ENCODE measurements around the gene CD2.

CD2 gene

DNA sequence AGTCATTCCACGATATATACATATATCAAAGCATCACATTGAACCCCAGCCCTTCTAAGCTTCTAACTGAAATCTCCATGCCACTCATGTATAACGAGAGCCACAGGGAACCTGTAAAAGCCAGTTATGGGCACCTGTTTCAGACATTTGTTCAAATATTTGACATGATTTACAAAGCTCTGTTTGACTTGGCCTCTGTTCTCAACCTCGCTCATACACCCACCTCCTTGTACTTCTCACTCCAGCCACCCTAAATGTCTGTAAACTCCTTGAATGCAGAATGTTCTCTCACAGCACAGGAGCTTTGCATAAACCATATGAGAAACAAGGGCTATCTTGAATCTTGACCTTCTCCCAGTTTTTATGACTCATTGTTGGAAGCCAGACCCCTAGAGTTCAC is 36.9 kb upstream of the CD2 start:
- Histone ChIP-seq H3K36me3 (ENCODE audit: insufficient read depth, low read length) (no peaks in the 10 kb centered on the region), H2AFZ (ENCODE audit: low read length, unreplicated experiment) (no peak overlapping the region), H3K4me3 (ENCODE audit: low read depth, low read length) (no peak overlapping the region), H3K27me3 (ENCODE audit: insufficient read depth, low read length) (peaks cover 26% of the 10 kb centered on the region), H3K27ac (ENCODE audit: low read depth, low read length) (no peak overlapping the region), H3K4me1 (ENCODE audit: control insufficient read depth, insufficient read depth, low read length, unreplicated experiment) (no peaks in the 10 kb centered on the region), H3K79me2 (ENCODE audit: control insufficient read depth, insufficient read depth, low read length, unreplicated experiment) (no peaks in the 10 kb centered on the region)

DNA sequence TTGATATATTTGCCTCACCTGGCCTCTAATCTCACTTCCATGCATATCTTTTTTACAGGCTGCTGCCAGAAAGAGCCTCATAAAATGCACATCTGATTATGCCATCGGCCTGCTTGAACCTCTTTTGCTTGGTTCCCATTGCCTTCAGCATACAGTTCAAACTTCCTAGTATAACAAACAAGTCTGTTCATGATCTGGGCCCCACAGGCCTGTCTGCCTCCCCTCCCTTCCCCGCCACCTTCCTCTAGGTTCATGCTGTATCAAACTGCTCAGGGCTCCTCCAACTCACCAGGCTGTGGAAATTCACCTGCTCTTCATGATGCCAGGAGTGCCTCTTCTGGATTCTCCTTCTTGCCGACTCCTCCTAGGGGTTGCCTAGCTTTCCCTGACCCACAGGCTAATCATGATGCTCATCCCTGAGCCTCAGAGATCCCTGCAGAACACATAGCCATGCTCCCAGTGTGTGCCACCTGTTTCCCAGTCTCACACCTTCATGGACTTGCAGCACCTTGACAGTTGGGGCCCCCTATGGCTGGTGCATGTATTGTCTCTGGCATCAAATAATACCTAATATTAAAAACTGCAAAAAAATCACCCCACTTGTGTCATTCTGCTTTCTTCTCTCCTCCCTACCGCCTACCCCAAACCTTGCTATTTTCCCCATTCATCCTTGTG is 33.7 kb upstream of the CD2 start:
- H3K4me3 ChIP-seq (ENCODE audit: low read depth, low read length) = no peak overlapping the region
- H3K79me2 ChIP-seq (ENCODE audit: control insufficient read depth, insufficient read depth, low read length, unreplicated experiment) = no peaks in the 10 kb centered on the region
- no peaks in the 10 kb centered on the region for H3K36me3 ChIP-seq (ENCODE audit: insufficient read depth, low read length)
- no peaks in the 10 kb centered on the region for H3K4me1 ChIP-seq (ENCODE audit: control insufficient read depth, insufficient read depth, low read length, unreplicated experiment)
- no peak overlapping the region for H2AFZ ChIP-seq (ENCODE audit: low read length, unreplicated experiment)
- H3K27ac ChIP-seq (ENCODE audit: low read depth, low read length) = no peak overlapping the region
- peaks cover 22% of the 10 kb centered on the region for H3K27me3 ChIP-seq (ENCODE audit: insufficient read depth, low read length)

DNA sequence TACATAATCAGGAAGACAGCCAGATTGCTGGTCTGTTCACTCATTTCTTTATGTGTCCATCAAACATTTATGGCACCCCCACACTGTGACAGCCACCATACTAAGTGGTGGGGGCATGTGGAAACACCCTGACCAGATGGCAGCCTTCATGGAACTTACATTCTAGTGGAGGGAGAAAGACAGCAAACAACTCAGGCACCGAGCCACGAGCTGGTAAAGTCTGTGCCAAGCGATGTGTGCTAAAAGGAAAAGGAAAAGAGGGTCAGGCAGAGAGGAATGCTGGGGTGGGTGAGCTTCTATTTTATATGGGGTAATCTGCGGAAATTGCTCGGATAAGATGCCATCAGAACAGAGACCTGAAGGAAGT is 33.2 kb upstream of the CD2 start:
- no peak overlapping the region for H2AFZ ChIP-seq (ENCODE audit: low read length, unreplicated experiment)
- no peaks in the 10 kb centered on the region for H3K36me3 ChIP-seq (ENCODE audit: insufficient read depth, low read length)
- no peaks in the 10 kb centered on the region for H3K79me2 ChIP-seq (ENCODE audit: control insufficient read depth, insufficient read depth, low read length, unreplicated experiment)
- no peak overlapping the region for H3K4me3 ChIP-seq (ENCODE audit: low read depth, low read length)
- H3K27me3 ChIP-seq (ENCODE audit: insufficient read depth, low read length) = peaks cover 18% of the 10 kb centered on the region
- no peaks in the 10 kb centered on the region for H3K4me1 ChIP-seq (ENCODE audit: control insufficient read depth, insufficient read depth, low read length, unreplicated experiment)
- no peak overlapping the region for H3K27ac ChIP-seq (ENCODE audit: low read depth, low read length)

DNA sequence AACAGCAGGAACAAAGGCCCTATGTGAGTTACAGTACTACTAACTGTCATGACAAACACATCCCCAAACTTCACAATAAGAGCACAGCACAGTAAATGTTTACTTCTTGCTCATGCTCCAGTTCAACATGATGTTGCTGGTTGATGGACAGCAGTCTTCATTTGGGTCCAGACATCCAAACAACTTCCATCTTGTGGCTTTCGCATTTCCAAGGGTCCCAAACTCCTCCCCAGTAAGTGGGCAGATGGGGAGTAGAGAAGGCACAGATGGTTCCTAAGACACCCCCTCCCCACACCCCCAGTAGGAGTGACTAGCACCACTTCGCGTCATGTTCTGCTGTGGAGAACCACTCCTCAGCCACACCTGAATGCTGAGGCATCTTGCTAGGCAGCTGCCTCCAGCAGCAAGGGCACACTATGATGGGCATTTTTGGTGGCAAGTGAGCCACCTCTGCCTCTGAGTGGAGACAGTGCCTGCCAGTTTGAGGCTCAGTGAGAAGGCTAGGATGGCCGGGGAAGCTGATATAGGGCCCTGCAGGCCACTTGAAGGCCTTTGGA is 32.7 kb upstream of the CD2 start:
- H3K27me3 ChIP-seq (ENCODE audit: insufficient read depth, low read length) = peaks cover 18% of the 10 kb centered on the region; the same call in 1 of the 2 replicates
- H3K36me3 ChIP-seq (ENCODE audit: insufficient read depth, low read length) = no peaks in the 10 kb centered on the region
- no peak overlapping the region for H3K27ac ChIP-seq (ENCODE audit: low read depth, low read length)
- no peak overlapping the region for H3K4me3 ChIP-seq (ENCODE audit: low read depth, low read length)
- no peak overlapping the region for H2AFZ ChIP-seq (ENCODE audit: low read length, unreplicated experiment)
- H3K79me2 ChIP-seq (ENCODE audit: control insufficient read depth, insufficient read depth, low read length, unreplicated experiment) = no peaks in the 10 kb centered on the region
- H3K4me1 ChIP-seq (ENCODE audit: control insufficient read depth, insufficient read depth, low read length, unreplicated experiment) = no peaks in the 10 kb centered on the region

DNA sequence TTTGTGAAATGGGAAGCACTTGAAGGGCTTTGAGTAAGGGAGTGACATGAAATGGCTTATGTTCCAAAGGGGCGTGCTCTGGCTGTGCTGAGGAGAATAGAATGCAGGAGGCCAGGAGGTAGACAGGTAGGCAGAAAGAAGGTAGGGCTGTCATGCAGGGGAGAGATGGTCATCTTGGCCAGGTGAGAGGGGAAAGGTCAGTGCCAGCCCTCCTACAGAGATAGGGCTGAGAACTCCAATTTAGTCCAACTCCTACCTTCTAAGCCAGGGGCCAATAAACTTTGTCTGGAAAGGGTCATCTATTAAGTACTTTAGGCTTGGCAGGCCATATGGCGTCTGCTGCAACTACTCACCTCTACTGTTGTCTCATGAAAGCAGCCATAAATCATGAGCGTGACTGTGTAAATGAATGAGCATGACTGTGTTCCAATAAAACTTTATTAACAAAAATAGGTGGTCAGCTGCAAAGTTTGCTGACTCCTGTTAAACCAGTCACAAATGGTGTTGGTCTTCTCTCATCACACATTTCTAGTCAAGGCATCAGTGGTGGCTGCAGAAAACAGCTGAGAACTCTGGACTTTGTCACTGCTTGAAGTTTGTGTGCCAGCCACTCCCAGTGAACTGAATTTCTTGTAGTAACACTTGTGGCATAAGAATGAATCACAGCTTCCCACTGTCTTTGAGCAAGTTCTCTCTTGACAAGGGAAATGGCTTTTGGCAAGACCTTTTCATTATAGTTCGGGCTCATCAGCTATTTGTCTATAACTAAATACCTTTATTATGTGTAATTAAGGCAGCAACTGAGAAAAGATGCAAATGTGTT is 32.0 kb upstream of the CD2 start:
- Histone ChIP-seq H3K27ac (ENCODE audit: low read depth, low read length) (no peak overlapping the region), H3K4me3 (ENCODE audit: low read depth, low read length) (no peak overlapping the region), H3K27me3 (ENCODE audit: insufficient read depth, low read length) (peaks cover 18% of the 10 kb centered on the region), H3K79me2 (ENCODE audit: control insufficient read depth, insufficient read depth, low read length, unreplicated experiment) (no peaks in the 10 kb centered on the region), H3K4me1 (ENCODE audit: control insufficient read depth, insufficient read depth, low read length, unreplicated experiment) (no peaks in the 10 kb centered on the region), H2AFZ (ENCODE audit: low read length, unreplicated experiment) (no peak overlapping the region), H3K36me3 (ENCODE audit: insufficient read depth, low read length) (no peaks in the 10 kb centered on the region)

DNA sequence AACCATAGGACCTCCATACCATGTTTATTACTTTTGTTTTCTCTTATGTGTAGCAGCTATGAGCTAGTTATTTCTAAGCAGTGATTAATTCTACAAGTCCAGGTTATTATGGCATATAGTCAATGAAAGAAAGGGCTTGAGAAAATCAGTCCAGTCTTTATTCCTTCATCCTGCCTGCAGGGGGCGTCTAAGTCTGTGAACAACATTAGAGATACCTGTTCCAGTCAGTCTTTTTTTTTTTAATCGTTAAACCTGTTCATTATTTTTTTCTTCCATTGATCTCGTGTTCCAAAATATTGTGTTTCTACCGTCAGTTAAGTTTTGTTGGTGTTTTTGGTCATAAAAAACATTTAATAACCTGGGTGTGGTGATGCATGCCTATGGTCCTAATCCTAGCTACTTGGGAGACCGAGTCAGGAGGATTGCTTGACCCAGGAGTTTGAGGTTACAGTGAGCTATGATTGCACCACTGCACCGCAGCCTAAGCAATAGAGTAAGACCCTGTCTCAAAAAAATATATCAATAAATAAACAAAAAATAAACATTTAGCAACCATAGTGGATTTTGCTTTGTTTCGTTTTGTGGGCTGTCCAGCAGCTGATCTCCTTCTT is 29.4 kb upstream of the CD2 start:
- Histone ChIP-seq H2AFZ (ENCODE audit: low read length, unreplicated experiment) (no peak overlapping the region), H3K36me3 (ENCODE audit: insufficient read depth, low read length) (no peaks in the 10 kb centered on the region), H3K27me3 (ENCODE audit: insufficient read depth, low read length) (peaks cover 38% of the 10 kb centered on the region), H3K4me3 (ENCODE audit: low read depth, low read length) (no peak overlapping the region), H3K79me2 (ENCODE audit: control insufficient read depth, insufficient read depth, low read length, unreplicated experiment) (no peaks in the 10 kb centered on the region), H3K27ac (ENCODE audit: low read depth, low read length) (no peak overlapping the region), H3K4me1 (ENCODE audit: control insufficient read depth, insufficient read depth, low read length, unreplicated experiment) (no peaks in the 10 kb centered on the region)

GRCh38 chr1:116725798-116726197 is 28.4 kb upstream of the CD2 start:
- Histone ChIP-seq H3K36me3 (ENCODE audit: insufficient read depth, low read length) (no peaks in the 10 kb centered on the region), H3K27ac (ENCODE audit: low read depth, low read length) (no peak overlapping the region)

GRCh38 chr1:116726872-116727820 is 27.1 kb upstream of the CD2 start:
- Histone ChIP-seq H3K4me1 (ENCODE audit: control insufficient read depth, insufficient read depth, low read length, unreplicated experiment) (no peaks in the 10 kb centered on the region), H3K36me3 (ENCODE audit: insufficient read depth, low read length) (no peaks in the 10 kb centered on the region), H2AFZ (ENCODE audit: low read length, unreplicated experiment) (no peak overlapping the region), H3K4me3 (ENCODE audit: low read depth, low read length) (no peak overlapping the region), H3K27me3 (ENCODE audit: insufficient read depth, low read length) (peaks cover 56% of the 10 kb centered on the region), H3K79me2 (ENCODE audit: control insufficient read depth, insufficient read depth, low read length, unreplicated experiment) (no peaks in the 10 kb centered on the region), H3K27ac (ENCODE audit: low read depth, low read length) (no peak overlapping the region)

More at GRCh38 chr1:116725798-116726197, 28.4 kb upstream of the CD2 start:
- Histone ChIP-seq H3K4me1 (ENCODE audit: control insufficient read depth, insufficient read depth, low read length, unreplicated experiment) (no peaks in the 10 kb centered on the region), H3K4me3 (ENCODE audit: low read depth, low read length) (no peak overlapping the region), H3K79me2 (ENCODE audit: control insufficient read depth, insufficient read depth, low read length, unreplicated experiment) (no peaks in the 10 kb centered on the region), H3K27me3 (ENCODE audit: insufficient read depth, low read length) (peaks cover 44% of the 10 kb centered on the region), H2AFZ (ENCODE audit: low read length, unreplicated experiment) (no peak overlapping the region)

DNA sequence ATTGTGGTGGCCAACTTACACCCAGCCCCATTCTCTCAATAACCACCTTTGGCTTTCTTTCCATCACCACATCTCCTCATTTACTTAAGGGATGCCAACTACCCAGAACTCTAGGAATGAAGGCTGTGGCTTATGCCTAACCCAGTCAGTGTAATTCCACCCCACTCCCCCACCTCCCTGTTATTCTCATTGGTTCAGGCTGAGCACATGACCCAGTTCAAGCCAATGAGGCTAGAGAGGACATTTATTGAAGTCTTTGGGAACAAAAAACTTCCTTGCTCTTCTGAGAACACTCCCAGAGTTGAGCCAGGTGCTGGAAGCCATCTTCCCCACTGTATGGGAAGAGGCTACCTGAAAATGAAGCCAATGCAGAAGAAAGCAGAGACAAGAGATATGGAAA is 22.8 kb upstream of the CD2 start:
- H3K27me3 ChIP-seq (ENCODE audit: insufficient read depth, low read length) = peaks cover 65% of the 10 kb centered on the region
- H3K36me3 ChIP-seq (ENCODE audit: insufficient read depth, low read length) = no peaks in the 10 kb centered on the region
- no peak overlapping the region for H2AFZ ChIP-seq (ENCODE audit: low read length, unreplicated experiment)
- no peak overlapping the region for H3K4me3 ChIP-seq (ENCODE audit: low read depth, low read length)
- no peaks in the 10 kb centered on the region for H3K4me1 ChIP-seq (ENCODE audit: control insufficient read depth, insufficient read depth, low read length, unreplicated experiment)
- no peak overlapping the region for H3K27ac ChIP-seq (ENCODE audit: low read depth, low read length)
- no peaks in the 10 kb centered on the region for H3K79me2 ChIP-seq (ENCODE audit: control insufficient read depth, insufficient read depth, low read length, unreplicated experiment)

DNA sequence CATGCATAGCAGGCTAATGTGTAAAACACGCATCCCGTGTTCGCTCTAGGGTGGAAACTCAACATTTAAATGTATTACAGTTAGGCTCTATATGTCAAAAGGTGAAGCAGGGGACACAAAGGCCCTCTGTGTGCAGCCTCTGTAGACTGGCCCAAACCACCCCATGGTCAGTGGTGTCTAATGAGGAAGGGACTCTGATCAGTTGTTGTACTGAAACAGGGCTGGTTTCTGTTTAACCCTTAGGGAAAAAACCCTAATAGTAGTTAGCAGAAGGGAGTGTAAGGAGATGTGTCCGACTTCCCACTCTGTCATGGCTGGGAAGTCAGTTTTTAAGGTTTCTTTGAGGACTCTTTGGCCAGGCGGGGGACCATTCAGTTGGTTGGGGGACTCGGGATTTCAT is 21.5 kb upstream of the CD2 start:
- Histone ChIP-seq H3K27ac (ENCODE audit: low read depth, low read length) (no peak overlapping the region), H3K27me3 (ENCODE audit: insufficient read depth, low read length) (peaks cover 52% of the 10 kb centered on the region), H3K4me3 (ENCODE audit: low read depth, low read length) (no peak overlapping the region), H3K4me1 (ENCODE audit: control insufficient read depth, insufficient read depth, low read length, unreplicated experiment) (no peaks in the 10 kb centered on the region), H2AFZ (ENCODE audit: low read length, unreplicated experiment) (no peak overlapping the region), H3K36me3 (ENCODE audit: insufficient read depth, low read length) (no peaks in the 10 kb centered on the region), H3K79me2 (ENCODE audit: control insufficient read depth, insufficient read depth, low read length, unreplicated experiment) (no peaks in the 10 kb centered on the region)
